H1 (cell line): ENCODE results near the gene CACNA1B.

Experiments
- CTCF ChIP-seq, 3 experiments: IDR thresholded peaks; 1 replicate in 2 of 3; 2 replicates in 1 of 3; pipeline versions ENCODE4 v1.5.1 to v1.6.1; 2011; ENCODE audit warnings: low read length in 3 of 3, mild to moderate bottlenecking in 3 of 3, inconsistent platforms in 2 of 3, low read depth in 1 of 3, moderate library complexity in 1 of 3; ENCODE audit not compliant: insufficient read depth in 1 of 3; ENCODE audit errors: control extremely low read depth in 1 of 3
- MAFK ChIP-seq: IDR thresholded peaks from 2 replicates; pipeline ENCODE4 v1.6.1; 2012; ENCODE audit warnings: low read depth, mild to moderate bottlenecking, improper control_type of control experiment, low read length
- POLR2A ChIP-seq, 2 experiments: IDR thresholded peaks; 1 replicate in 1 of 2; 2 replicates in 1 of 2; pipeline ENCODE4 v1.6.1; 2011; ENCODE audit warnings: low read depth in 2 of 2, low read length in 2 of 2, mild to moderate bottlenecking in 2 of 2; ENCODE audit errors: control extremely low read depth in 1 of 2
- TF ChIP-seq, protein P1 (sequence below): IDR thresholded peaks from 2 replicates; pipeline ENCODE4 v1.6.1; 2011; ENCODE audit warnings: low read depth, mild to moderate bottlenecking, low read length; ENCODE audit not compliant: insufficient read depth

- TF ChIP-seq, protein P1, sequence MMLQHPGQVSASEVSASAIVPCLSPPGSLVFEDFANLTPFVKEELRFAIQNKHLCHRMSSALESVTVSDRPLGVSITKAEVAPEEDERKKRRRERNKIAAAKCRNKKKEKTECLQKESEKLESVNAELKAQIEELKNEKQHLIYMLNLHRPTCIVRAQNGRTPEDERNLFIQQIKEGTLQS, result no peak
- no peak for TF ChIP-seq POLR2A (IDR thresholded peaks at IDR 0.05; ENCODE audit: control extremely low read depth in 1 of 2, low read depth in 2 of 2, low read length in 2 of 2)
- TF ChIP-seq CTCF (IDR thresholded peaks at IDR 0.05; ENCODE audit: control extremely low read depth in 1 of 3, insufficient read depth in 1 of 3, low read depth in 1 of 3, low read length in 3 of 3), result no peak
- no peak for TF ChIP-seq MAFK
These were observed 75.5 kb downstream of the CACNA1B start for GRCh38 chr9:137952976-137953666.
